Activated CD4-positive, alpha-beta memory T cell treated with anti-CD3 and anti-CD28 coated beads for 36 hours (primary cell): ENCODE results near the gene TTC28. TPM values are rescaled to one million over a fixed set of nuclear protein-coding genes. Genes with fewer than 3 reads are reported as not detected.

ENCODE experiments used
- CTCF ChIA-PET: fragments of 350-600 bp; sonication (Branson Sonifier 250); formaldehyde crosslinking; loops from one replicate; lab custom pipeline; 2021; ENCODE audit warnings: antibody characterized with exemption, inconsistent platforms; lab: Charles Lee
- POLR2A ChIA-PET: fragments of 350-600 bp; sonication (Branson Sonifier 250); formaldehyde crosslinking; loops from one replicate; lab custom pipeline; 2021; ENCODE audit warnings: antibody characterized with exemption; lab: Charles Lee
- DNase-seq: peaks from one replicate; pipeline ENCODE4 v3.0.0-alpha.2; 2020
- H3K27ac Mint-ChIP-seq: one replicate; pipeline ENCODE4 v1.8.0; 2021; ENCODE audit warnings: mixed read lengths
- H3K27me3 Mint-ChIP-seq: one replicate; pipeline ENCODE4 v1.8.0; 2021; ENCODE audit warnings: mixed read lengths
- H3K36me3 Mint-ChIP-seq: one replicate; pipeline ENCODE4 v1.8.0; 2021; ENCODE audit warnings: mixed read lengths
- H3K4me1 Mint-ChIP-seq: one replicate; pipeline ENCODE4 v1.8.0; 2021; ENCODE audit warnings: low read depth, mixed read lengths
- H3K4me3 Mint-ChIP-seq: one replicate; pipeline ENCODE4 v1.8.0; 2021; ENCODE audit warnings: mild to moderate bottlenecking, mixed read lengths
- H3K9me3 Mint-ChIP-seq: one replicate; pipeline ENCODE4 v1.8.0; 2021; ENCODE audit warnings: mixed read lengths
- intact Hi-C: fragments of 100-400 bp; cut with micrococcal nuclease; formaldehyde crosslinking; loops from one replicate; pipeline ENCODE4 v1.15.1; 2023
- total RNA-seq, 2 experiments: library from RNA; stranded (reverse); gene quantifications; one replicate each; pipeline ENCODE4 v1.2.3, GENCODE V29; 2021

The TTC28 gene
- total RNA-seq, 2 experiments from 2014 or later = 0.59 to 0.80 TPM

DNA sequence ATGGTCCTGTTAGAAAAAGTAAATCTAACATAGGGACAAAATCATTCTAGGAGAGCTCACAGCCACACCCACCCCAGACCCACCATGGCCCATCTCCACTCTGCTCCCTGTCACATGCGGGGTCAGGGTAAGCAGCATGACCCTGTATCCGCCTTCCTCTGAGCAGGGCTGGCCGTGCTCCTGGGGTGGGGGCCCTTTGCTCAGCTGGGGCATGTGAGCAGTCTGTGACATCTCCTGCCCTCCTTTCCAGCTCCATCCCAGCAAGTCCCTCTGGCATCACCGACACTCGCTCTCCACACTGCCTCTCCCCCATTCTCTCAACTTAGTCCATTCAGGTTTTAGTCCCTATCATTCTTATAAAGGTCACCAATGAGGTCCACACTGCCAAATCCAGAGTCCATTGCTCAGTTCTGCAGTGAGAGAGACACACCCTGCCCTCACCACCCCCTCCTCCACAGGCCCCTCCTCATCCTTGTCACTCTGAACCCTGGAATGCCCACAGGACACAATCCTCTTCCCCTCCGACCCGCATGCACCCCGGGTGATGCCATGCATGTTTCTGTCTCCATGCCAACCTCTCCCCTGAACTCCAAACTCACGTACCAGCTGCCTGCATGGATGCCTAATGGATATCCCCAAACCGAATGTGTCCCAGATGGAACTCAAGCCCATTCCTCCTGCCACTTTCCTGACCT is 695.5 kb downstream of the TTC28 start:
- intact Hi-C loops = no loop called here

DNA sequence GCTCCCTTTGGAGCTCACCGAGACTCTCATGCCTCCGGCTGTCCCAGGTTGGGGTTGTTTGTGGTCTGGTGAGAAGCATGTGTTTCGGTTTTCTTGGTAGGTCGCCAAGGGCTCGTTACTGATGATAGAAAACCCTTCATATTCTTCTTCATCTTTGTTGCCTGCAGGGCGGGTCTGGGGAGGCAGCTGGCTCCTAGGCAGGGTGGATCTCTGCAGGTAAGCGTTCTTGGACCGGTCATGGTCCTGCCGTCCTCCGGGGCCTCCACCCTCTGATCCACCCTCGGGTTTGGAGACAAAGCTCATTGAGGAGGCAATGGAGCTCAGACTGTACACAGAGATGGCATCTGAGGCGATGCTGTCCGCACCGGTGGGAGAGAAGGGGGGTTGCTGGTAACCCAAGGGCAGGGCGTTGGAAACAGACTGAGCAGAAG is 696.3 kb downstream of the TTC28 start:
- POLR2A ChIA-PET = no interaction called here
- CTCF ChIA-PET = interaction anchor here (1.3 kb wide), 1 partner anchor 96 kb away, joined by 3 read pairs; no protein-coding TSS in a partner anchor
- intact Hi-C loops = no loop called here
- Mint-ChIP-seq H3K27me3 (no peaks in the 10 kb centered on the region), H3K4me1 (no peaks in the 10 kb centered on the region), H3K36me3 (no peaks in the 10 kb centered on the region), H3K9me3 (no peaks in the 10 kb centered on the region), H3K27ac (no peak overlapping the region), H3K4me3 (no peak overlapping the region)
- no peak for DNase-seq

More for the DNA sequence above, 695.5 kb downstream of the TTC28 start:
- ChIA-PET POLR2A (no interaction called here), CTCF (interaction anchor here (1.3 kb wide), 1 partner anchor 97 kb away, joined by 3 read pairs; no protein-coding TSS in a partner anchor)
- Mint-ChIP-seq H3K27me3 (no peaks in the 10 kb centered on the region), H3K4me1 (no peaks in the 10 kb centered on the region), H3K27ac (no peak overlapping the region), H3K36me3 (no peaks in the 10 kb centered on the region), H3K4me3 (no peak overlapping the region), H3K9me3 (no peaks in the 10 kb centered on the region)
- DNase-seq = no peak

- Mint-ChIP-seq H3K27me3 (no peaks in the 10 kb centered on the region), H3K27ac (no peak overlapping the region), H3K4me3 (no peak overlapping the region), H3K4me1 (no peaks in the 10 kb centered on the region), H3K36me3 (no peaks in the 10 kb centered on the region), H3K9me3 (no peaks in the 10 kb centered on the region)
- intact Hi-C loops = no loop called here
- CTCF ChIA-PET = interaction anchor here (1.3 kb wide), 1 partner anchor 96 kb away, joined by 3 read pairs; no protein-coding TSS in a partner anchor
- POLR2A ChIA-PET = no interaction called here
- DNase-seq = no peak
These were observed 696.9 kb downstream of the TTC28 start for GRCh38 chr22:27982630-27983180.

DNA sequence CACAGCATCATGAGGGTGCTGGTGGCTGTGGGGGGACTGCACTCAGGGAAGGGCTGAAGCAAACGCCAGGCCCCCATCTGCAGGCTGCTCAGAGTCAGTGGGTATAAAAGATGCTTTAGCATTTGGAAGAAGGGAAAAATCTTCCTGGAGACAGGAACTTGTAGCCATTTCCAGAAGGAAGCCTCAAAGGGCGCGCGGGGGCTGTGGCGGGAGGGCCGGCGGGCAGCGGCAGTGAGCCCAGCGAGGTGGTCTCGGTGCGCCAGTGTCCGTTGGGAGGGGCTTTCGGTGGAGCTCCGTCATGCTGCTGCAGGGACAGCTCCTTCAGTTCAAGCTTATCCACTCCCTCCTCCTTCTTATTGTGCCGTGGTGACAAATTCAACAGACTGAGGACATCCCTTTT is 697.5 kb downstream of the TTC28 start:
- Mint-ChIP-seq H3K4me3 (no peak overlapping the region), H3K27ac (no peak overlapping the region), H3K9me3 (no peaks in the 10 kb centered on the region), H3K36me3 (no peaks in the 10 kb centered on the region), H3K4me1 (no peaks in the 10 kb centered on the region), H3K27me3 (no peaks in the 10 kb centered on the region)
- ChIA-PET CTCF (no interaction called here), POLR2A (no interaction called here)
- intact Hi-C loops = no loop called here
- no peak for DNase-seq

GRCh38 chr22:27980424-27981148 is 699.1 kb downstream of the TTC28 start:
- Mint-ChIP-seq H3K27ac (no peak overlapping the region), H3K4me1 (peaks cover 2% of the 10 kb centered on the region), H3K27me3 (no peaks in the 10 kb centered on the region), H3K4me3 (no peak overlapping the region), H3K9me3 (no peaks in the 10 kb centered on the region), H3K36me3 (no peaks in the 10 kb centered on the region)
- DNase-seq = no peak
- CTCF ChIA-PET = no interaction called here
- intact Hi-C loops = no loop called here
- POLR2A ChIA-PET = no interaction called here

GRCh38 chr22:27978802-27979201 is 700.8 kb downstream of the TTC28 start:
- Mint-ChIP-seq H3K27ac (no peak overlapping the region), H3K4me1 (peaks cover 3% of the 10 kb centered on the region), H3K36me3 (no peaks in the 10 kb centered on the region), H3K4me3 (no peak overlapping the region), H3K27me3 (no peaks in the 10 kb centered on the region), H3K9me3 (no peaks in the 10 kb centered on the region)
- ChIA-PET POLR2A (no interaction called here), CTCF (interaction anchor here (0.7 kb wide), 1 partner anchor 98 kb away, joined by 3 read pairs; no protein-coding TSS in a partner anchor)
- intact Hi-C loops = no loop called here
- DNase-seq = no peak

GRCh38 chr22:27978317-27978716 is 701.3 kb downstream of the TTC28 start:
- Mint-ChIP-seq H3K36me3 (no peaks in the 10 kb centered on the region), H3K9me3 (no peaks in the 10 kb centered on the region), H3K4me1 (peaks cover 3% of the 10 kb centered on the region), H3K4me3 (no peak overlapping the region), H3K27me3 (no peaks in the 10 kb centered on the region), H3K27ac (no peak overlapping the region)
- ChIA-PET CTCF (no interaction called here), POLR2A (interaction anchor here (0.6 kb wide), 1 partner anchor 1765 kb away, joined by 3 read pairs; no protein-coding TSS in a partner anchor)
- intact Hi-C loops = no loop called here
- no peak for DNase-seq

- H3K27ac Mint-ChIP-seq = no peak overlapping the region
- DNase-seq = no peak
- intact Hi-C loops = no loop called here
- ChIA-PET CTCF (no interaction called here), POLR2A (no interaction called here)
- H3K36me3 Mint-ChIP-seq = no peaks in the 10 kb centered on the region
- H3K4me1 Mint-ChIP-seq = peaks cover 3% of the 10 kb centered on the region
- H3K9me3 Mint-ChIP-seq = no peaks in the 10 kb centered on the region
- H3K4me3 Mint-ChIP-seq = no peak overlapping the region
- H3K27me3 Mint-ChIP-seq = no peaks in the 10 kb centered on the region
These were observed 703.1 kb downstream of the TTC28 start for GRCh38 chr22:27976586-27976985.

DNA sequence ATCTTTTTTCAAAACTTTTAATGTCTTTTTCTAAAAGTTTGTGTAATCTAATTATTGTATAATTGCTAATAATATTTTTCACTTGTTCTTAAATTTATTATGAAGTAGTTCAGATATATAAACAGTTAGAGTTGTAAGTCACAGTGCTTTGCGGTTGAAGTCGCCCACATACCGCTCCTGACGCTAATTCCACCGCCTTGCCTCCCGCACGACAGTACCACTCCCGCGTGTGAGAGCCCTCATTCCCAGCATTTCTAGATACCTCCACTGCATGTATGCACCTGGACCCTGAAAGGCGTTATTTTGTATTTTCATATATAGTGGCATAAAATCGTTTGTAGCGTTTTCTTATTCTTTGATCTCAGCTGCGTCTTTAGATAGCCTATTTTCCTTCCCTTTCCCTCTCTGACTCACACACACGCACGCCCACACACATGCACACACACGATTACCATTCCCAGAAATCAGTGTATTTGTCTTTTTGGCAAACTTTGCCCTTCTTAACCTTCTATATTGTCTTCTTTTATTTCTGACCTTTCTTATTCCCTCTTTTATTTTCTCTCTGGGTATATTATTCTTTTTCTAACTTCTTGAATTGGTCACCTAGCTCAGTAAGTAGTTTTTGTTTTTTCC is 704.1 kb downstream of the TTC28 start:
- POLR2A ChIA-PET = no interaction called here
- CTCF ChIA-PET = no interaction called here

DNA sequence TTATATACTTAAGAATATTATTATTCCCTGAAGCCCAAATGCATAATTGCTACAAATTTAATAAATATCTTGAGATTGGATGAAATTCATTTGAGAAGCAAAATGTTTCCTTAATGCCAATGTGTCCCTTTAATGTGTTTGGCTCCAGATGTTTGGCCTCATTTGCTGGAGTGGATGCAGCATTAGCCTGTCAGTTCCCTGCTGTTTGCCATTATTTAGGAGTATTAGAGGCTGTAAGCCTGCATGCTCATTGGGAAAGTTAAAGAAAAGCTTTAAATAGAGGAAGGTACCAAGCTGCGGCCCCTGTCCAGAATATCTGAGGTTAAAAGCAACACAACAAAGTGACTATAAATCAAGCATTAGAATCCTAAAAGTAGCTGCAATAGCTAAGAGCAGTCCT is 705.8 kb downstream of the TTC28 start:
- DNase-seq = no peak
- ChIA-PET CTCF (interaction anchor here (1.0 kb wide), 1 partner anchor 58 kb away, joined by 3 read pairs; no protein-coding TSS in a partner anchor), POLR2A (no interaction called here)
- H3K27ac Mint-ChIP-seq = no peak overlapping the region
- H3K36me3 Mint-ChIP-seq = peaks cover 6% of the 10 kb centered on the region
- H3K27me3 Mint-ChIP-seq = no peaks in the 10 kb centered on the region
- peaks cover 3% of the 10 kb centered on the region for H3K4me1 Mint-ChIP-seq
- H3K9me3 Mint-ChIP-seq = peaks cover 3% of the 10 kb centered on the region
- H3K4me3 Mint-ChIP-seq = no peak overlapping the region
- intact Hi-C loops = no loop called here

More for the DNA sequence above, 704.1 kb downstream of the TTC28 start:
- Mint-ChIP-seq H3K4me3 (no peak overlapping the region), H3K4me1 (peaks cover 3% of the 10 kb centered on the region), H3K27ac (no peak overlapping the region), H3K27me3 (no peaks in the 10 kb centered on the region), H3K36me3 (peaks cover 2% of the 10 kb centered on the region), H3K9me3 (peaks cover 2% of the 10 kb centered on the region)
- intact Hi-C loops = no loop called here
- no peak for DNase-seq

- no peak for DNase-seq
- ChIA-PET CTCF (interaction anchor here (0.9 to 1.3 kb wide), 3 partner anchors 8 to 57 kb away, joined by 3 read pairs; no protein-coding TSS in a partner anchor), POLR2A (no interaction called here)
- no peaks in the 10 kb centered on the region for H3K27me3 Mint-ChIP-seq
- peaks cover 6% of the 10 kb centered on the region for H3K36me3 Mint-ChIP-seq
- peaks cover 3% of the 10 kb centered on the region for H3K4me1 Mint-ChIP-seq
- H3K27ac Mint-ChIP-seq = no peak overlapping the region
- H3K4me3 Mint-ChIP-seq = no peak overlapping the region
- intact Hi-C loops = no loop called here
- H3K9me3 Mint-ChIP-seq = peaks cover 3% of the 10 kb centered on the region
These were observed 706.6 kb downstream of the TTC28 start for GRCh38 chr22:27972732-27973698.
